Measurements from ENCODE around the gene POLR3B.

GRCh38 chr12:106341086-106341877 lies 16.3 kb upstream of the POLR3B start:
- TF ChIP-seq POLR2AphosphoS5 (IDR thresholded peaks at IDR 0.05) (no peak), CTCF (IDR thresholded peaks at IDR 0.05) (no peak), POLR2A (IDR thresholded peaks at IDR 0.05) (no peak), EP300 (IDR thresholded peaks at IDR 0.05) (no peak)
